ENCODE results near the gene ATXN7L3B.

DNA sequence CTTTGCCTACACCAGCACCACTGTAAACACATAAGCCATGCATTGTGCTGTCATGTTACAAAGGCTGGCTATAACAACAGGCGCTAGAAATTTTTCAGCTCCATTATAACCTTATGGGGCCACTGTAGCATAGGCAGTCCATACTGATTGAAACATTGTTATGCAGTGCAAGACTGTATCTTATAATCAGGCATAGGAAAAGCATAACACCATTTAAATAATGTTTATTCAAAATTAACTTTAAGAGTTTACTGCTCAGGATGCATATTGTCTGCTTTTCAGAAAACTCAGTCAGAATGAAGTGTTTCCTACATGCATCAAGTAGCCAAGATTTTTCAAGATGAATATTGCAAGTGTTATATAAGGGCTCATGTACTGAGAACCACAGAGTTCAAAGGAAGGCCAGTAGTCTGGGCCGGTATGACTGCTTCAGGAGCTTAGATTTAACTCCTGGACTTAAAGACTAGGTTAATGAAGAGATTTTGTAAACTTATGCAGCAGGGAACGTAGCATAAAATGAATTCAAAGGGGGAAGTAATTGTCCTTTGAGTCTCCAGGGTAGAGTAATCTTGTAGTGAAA, 46.9 kb downstream of the ATXN7L3B start:
- TF ChIP-seq, protein P1, sequence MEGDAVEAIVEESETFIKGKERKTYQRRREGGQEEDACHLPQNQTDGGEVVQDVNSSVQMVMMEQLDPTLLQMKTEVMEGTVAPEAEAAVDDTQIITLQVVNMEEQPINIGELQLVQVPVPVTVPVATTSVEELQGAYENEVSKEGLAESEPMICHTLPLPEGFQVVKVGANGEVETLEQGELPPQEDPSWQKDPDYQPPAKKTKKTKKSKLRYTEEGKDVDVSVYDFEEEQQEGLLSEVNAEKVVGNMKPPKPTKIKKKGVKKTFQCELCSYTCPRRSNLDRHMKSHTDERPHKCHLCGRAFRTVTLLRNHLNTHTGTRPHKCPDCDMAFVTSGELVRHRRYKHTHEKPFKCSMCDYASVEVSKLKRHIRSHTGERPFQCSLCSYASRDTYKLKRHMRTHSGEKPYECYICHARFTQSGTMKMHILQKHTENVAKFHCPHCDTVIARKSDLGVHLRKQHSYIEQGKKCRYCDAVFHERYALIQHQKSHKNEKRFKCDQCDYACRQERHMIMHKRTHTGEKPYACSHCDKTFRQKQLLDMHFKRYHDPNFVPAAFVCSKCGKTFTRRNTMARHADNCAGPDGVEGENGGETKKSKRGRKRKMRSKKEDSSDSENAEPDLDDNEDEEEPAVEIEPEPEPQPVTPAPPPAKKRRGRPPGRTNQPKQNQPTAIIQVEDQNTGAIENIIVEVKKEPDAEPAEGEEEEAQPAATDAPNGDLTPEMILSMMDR (IDR thresholded peaks at IDR 0.05; ENCODE audit: insufficient read depth, low read length, poor library complexity, severe bottlenecking) = no peak
- TF ChIP-seq EZH2phosphoT487 (conservative IDR thresholded peaks at IDR 0.05; ENCODE audit: low read length) = no peak

Data from SU-DHL-6 (cell line).